ENCODE results near the gene CNOT8. TPM values are rescaled to one million over a fixed set of nuclear protein-coding genes. Genes with fewer than 3 reads are reported as not detected.

Gene CNOT8
- total RNA-seq, 2 experiments from 2014 or later, result 125 to 133 TPM

DNA sequence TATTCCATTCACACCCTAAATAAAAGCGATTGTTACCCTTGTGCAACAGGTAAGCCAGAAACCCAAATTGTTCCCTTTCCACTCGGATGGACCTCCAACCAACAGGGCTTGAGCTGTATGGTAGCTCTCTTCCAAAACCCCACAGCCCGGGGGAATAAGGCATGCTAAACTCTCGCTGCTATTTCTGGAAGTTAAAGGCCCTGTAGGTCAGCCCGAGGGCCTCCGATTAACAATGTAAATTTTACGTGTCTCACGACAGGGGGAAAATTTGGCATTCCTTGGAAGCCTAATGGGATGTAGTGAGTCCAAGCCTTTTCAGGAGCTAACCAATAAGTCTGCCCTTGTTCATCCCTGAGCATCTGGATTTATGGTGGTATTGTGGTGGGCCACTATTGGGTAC lies 26.0 kb downstream of the CNOT8 start:
- intact Hi-C loops (cut with DNase I, micrococcal nuclease), result no loop called here
- TF ChIP-seq, protein P1, sequence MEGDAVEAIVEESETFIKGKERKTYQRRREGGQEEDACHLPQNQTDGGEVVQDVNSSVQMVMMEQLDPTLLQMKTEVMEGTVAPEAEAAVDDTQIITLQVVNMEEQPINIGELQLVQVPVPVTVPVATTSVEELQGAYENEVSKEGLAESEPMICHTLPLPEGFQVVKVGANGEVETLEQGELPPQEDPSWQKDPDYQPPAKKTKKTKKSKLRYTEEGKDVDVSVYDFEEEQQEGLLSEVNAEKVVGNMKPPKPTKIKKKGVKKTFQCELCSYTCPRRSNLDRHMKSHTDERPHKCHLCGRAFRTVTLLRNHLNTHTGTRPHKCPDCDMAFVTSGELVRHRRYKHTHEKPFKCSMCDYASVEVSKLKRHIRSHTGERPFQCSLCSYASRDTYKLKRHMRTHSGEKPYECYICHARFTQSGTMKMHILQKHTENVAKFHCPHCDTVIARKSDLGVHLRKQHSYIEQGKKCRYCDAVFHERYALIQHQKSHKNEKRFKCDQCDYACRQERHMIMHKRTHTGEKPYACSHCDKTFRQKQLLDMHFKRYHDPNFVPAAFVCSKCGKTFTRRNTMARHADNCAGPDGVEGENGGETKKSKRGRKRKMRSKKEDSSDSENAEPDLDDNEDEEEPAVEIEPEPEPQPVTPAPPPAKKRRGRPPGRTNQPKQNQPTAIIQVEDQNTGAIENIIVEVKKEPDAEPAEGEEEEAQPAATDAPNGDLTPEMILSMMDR (IDR thresholded peaks at IDR 0.05), result no peak
- no peaks in the 10 kb centered on the region for H3K27me3 ChIP-seq (ENCODE audit: control insufficient read depth in 1 of 2, insufficient read depth in 2 of 2, low read length in 2 of 2)
- no peak for ATAC-seq (ENCODE audit: poor library complexity)
- POLR2A ChIA-PET, result no interaction called here
- no peak for DNase-seq
- CTCF ChIA-PET, result no interaction called here
- Mint-ChIP-seq H3K36me3 (ENCODE audit: low read depth) (peaks cover 98% of the 10 kb centered on the region), H3K9me3 (peaks cover 17% of the 10 kb centered on the region), H3K4me1 (ENCODE audit: low read depth) (no peaks in the 10 kb centered on the region), H3K27me3 (no peaks in the 10 kb centered on the region), H3K27ac (no peak overlapping the region), H3K4me3 (no peak overlapping the region)
- no peak overlapping the region for H3K27ac ChIP-seq (ENCODE audit: low read depth in 1 of 2, low read length in 2 of 2)
- peaks cover 36% of the 10 kb centered on the region for H3K36me3 ChIP-seq (ENCODE audit: insufficient read depth, low read length)
- H3K4me3 ChIP-seq (ENCODE audit: low read length), result no peak overlapping the region
- peaks cover 15 to 31% of the 10 kb centered on the region in 2 experiments for H3K9me3 ChIP-seq (ENCODE audit: control insufficient read depth in 1 of 2, insufficient read depth in 1 of 2, low read length in 2 of 2)
- no peaks in the 10 kb centered on the region for H3K4me1 ChIP-seq (ENCODE audit: insufficient read depth, low read length)

DNA sequence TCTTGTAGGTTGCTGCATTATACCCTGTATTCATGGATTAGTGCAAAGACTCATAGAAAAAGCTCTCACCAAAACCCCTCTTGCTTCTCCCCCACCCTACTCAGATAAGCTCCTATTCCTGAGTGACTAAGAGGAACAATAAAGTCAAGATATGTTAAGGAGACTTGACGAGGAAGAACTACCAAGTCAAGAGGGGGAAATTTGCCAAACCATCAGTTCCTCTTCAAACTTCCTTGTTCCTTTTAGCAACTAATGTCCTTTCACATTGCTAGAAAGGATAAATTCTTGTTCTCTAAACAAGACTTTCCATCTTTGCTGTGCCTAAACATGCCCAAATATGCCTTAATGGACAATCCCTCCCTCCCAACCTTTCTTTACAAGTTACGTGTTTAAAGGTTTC lies 27.0 kb downstream of the CNOT8 start:
- H3K4me1 ChIP-seq (ENCODE audit: insufficient read depth, low read length), result no peaks in the 10 kb centered on the region
- H3K4me3 ChIP-seq (ENCODE audit: low read length), result no peak overlapping the region
- DNase-seq, result no peak
- H3K36me3 ChIP-seq (ENCODE audit: insufficient read depth, low read length), result peaks cover 46% of the 10 kb centered on the region
- no peaks in the 10 kb centered on the region for H3K27me3 ChIP-seq (ENCODE audit: control insufficient read depth in 1 of 2, insufficient read depth in 2 of 2, low read length in 2 of 2)
- TF ChIP-seq, protein P1 (IDR thresholded peaks at IDR 0.05), result no peak
- H3K9me3 ChIP-seq (ENCODE audit: control insufficient read depth in 1 of 2, insufficient read depth in 1 of 2, low read length in 2 of 2), result peaks cover 15 to 31% of the 10 kb centered on the region in 2 experiments
- peaks cover 95% of the 10 kb centered on the region for H3K36me3 Mint-ChIP-seq (ENCODE audit: low read depth)
- H3K9me3 Mint-ChIP-seq, result peaks cover 17% of the 10 kb centered on the region
- no peak overlapping the region for H3K27ac ChIP-seq (ENCODE audit: low read depth in 1 of 2, low read length in 2 of 2)
- no peak overlapping the region for H3K27ac Mint-ChIP-seq
- ATAC-seq (ENCODE audit: poor library complexity), result no peak
- no peaks in the 10 kb centered on the region for H3K4me1 Mint-ChIP-seq (ENCODE audit: low read depth)
- intact Hi-C loops (cut with DNase I, micrococcal nuclease), result no loop called here
- ChIA-PET CTCF (no interaction called here), POLR2A (no interaction called here)
- no peaks in the 10 kb centered on the region for H3K27me3 Mint-ChIP-seq
- no peak overlapping the region for H3K4me3 Mint-ChIP-seq

DNA sequence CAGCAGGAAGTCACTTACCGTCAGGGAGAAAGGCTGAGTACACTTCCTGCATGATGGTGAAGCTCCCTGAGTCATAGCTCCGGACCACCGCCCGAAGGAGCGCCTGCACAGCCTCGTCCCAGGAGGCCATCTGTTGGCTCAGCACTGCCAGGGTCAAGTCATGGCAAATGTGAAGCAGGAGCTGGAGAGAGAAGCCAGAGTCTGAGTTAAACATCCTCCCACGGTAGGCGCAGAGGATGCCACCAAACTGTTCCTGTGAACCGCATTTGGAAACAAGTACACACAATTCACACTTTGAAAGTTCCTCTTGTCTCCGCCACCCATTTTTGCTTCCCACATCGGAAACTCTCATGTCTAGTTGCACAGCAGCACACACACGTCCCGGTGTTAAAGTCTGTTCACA lies 33.9 kb downstream of the CNOT8 start:
- TF ChIP-seq, protein P1 (IDR thresholded peaks at IDR 0.05), result no peak
- Mint-ChIP-seq H3K9me3 (peaks cover 2% of the 10 kb centered on the region), H3K27me3 (no peaks in the 10 kb centered on the region), H3K4me1 (ENCODE audit: low read depth) (no peaks in the 10 kb centered on the region), H3K4me3 (no peak overlapping the region), H3K36me3 (ENCODE audit: low read depth) (peaks cover 92% of the 10 kb centered on the region), H3K27ac (no peak overlapping the region)
- ChIA-PET POLR2A (no interaction called here), CTCF (interaction anchor here (0.7 kb wide), 1 partner anchor 33 kb away, joined by 3 read pairs; no protein-coding TSS in a partner anchor)
- ATAC-seq (ENCODE audit: poor library complexity) (no peak), DNase-seq (no peak)
- H3K27me3 ChIP-seq (ENCODE audit: control insufficient read depth in 1 of 2, insufficient read depth in 2 of 2, low read length in 2 of 2), result no peaks in the 10 kb centered on the region
- H3K4me3 ChIP-seq (ENCODE audit: low read length), result no peak overlapping the region
- intact Hi-C loops (cut with DNase I, micrococcal nuclease), result no loop called here
- peaks cover 80% of the 10 kb centered on the region for H3K36me3 ChIP-seq (ENCODE audit: insufficient read depth, low read length)
- H3K27ac ChIP-seq (ENCODE audit: low read depth in 1 of 2, low read length in 2 of 2), result no peak overlapping the region
- no peaks in the 10 kb centered on the region for H3K4me1 ChIP-seq (ENCODE audit: insufficient read depth, low read length)
- H3K9me3 ChIP-seq (ENCODE audit: control insufficient read depth in 1 of 2, insufficient read depth in 1 of 2, low read length in 2 of 2), result peaks cover 1 to 4% of the 10 kb centered on the region in 2 experiments

Data from CD4-positive, alpha-beta T cell (primary cell).